ENCODE data around the gene SURF1. TPM values are rescaled to one million over a fixed set of nuclear protein-coding genes. Genes with fewer than 3 reads are reported as not detected.

The SURF1 gene
- total and polyA plus RNA-seq, 9 of the 15 experiments (the other 6 are each of a cell fraction or from before 2014, with no cell fraction given), result 16.1 to 31.3 (median 20.9) TPM

GRCh38 chr9:133386338-133386737, 30.1 kb upstream of the SURF1 start:
- Histone ChIP-seq H3K79me2 (ENCODE audit: control insufficient read depth, insufficient read depth, low read length) (no peaks in the 10 kb centered on the region), H3K36me3 (ENCODE audit: control insufficient read depth, insufficient read depth, low read length) (no peaks in the 10 kb centered on the region), H3K9me1 (ENCODE audit: control insufficient read depth, insufficient read depth, low read length) (no peaks in the 10 kb centered on the region), H4K20me1 (replicated peaks; ENCODE audit: control insufficient read depth, insufficient read depth, low read length) (no peaks in the 10 kb centered on the region; the same call in 1 of the 2 replicates), H3K27me3 (ENCODE audit: control insufficient read depth in 2 of 2, insufficient read depth in 2 of 2, low read length in 2 of 2) (peaks cover 29 to 55% of the 10 kb centered on the region in 2 experiments; a peak in 4 of 5 replicates), H3K9ac (ENCODE audit: insufficient read depth in 1 of 2, low read depth in 2 of 2, low read length in 2 of 2) (peak overlapping the region in 1 of 2 experiments; percentile 21; a peak in 1 of 4 replicates), H2AFZ (ENCODE audit: low read depth, low read length) (no peak overlapping the region), H3K4me3 (no peak overlapping the region), H3K9me3 (replicated peaks; ENCODE audit: control insufficient read depth, insufficient read depth, low read depth, low read length) (peaks cover 5% of the 10 kb centered on the region), H3K4me2 (ENCODE audit: insufficient read depth, low read length) (no peak overlapping the region), H3K27ac (ENCODE audit: extremely low read depth, low read depth, low read length) (no peak overlapping the region), H3K4me1 (replicated peaks in 1 of 2; ENCODE audit: control insufficient read depth in 2 of 2, insufficient read depth in 2 of 2, low read length in 2 of 2) (peaks cover 0 to 17% of the 10 kb centered on the region in 2 experiments; a peak in 2 of 5 replicates)
- ATAC-seq, result no peak
- in situ Hi-C loops (cut with MboI) (no loop called here), intact Hi-C loops (cut with micrococcal nuclease) (no loop called here)
- no TSS peak for BruUV-seq (replicated peaks)
- POLR2A ChIA-PET, result interaction anchor here (0.6 to 2.9 kb wide), 8 partner anchors 9 to 111 kb away, joined by 3 to 13 read pairs (median 3); partner anchors contain the start of gene STKLD1
- DNase-seq (ENCODE audit: extremely low read depth in 1 of 4, low spot score in 3 of 4), result no peak
- 34% methylated on average over 13 of the region's 13 CpGs for WGBS (ENCODE audit: insufficient coverage, low coverage, missing lambda C conversion rate)
- CTCF ChIA-PET (ENCODE audit: low intra/inter-chr PET ratio), result no interaction called here
- no peak for FAIRE-seq
- no peak for TF ChIP-seq SMARCB1 (IDR thresholded peaks at IDR 0.05; ENCODE audit: insufficient read length, low read depth)
- TF ChIP-seq ZNF318 (IDR thresholded peaks at IDR 0.05; ENCODE audit: borderline replicate concordance in 1 of 2, low read depth in 1 of 2), result no peak
- no peak for TF ChIP-seq SRSF9 (IDR thresholded peaks at IDR 0.05; ENCODE audit: borderline replicate concordance, low read depth, low read length)
- TF ChIP-seq ZBTB5 (IDR thresholded peaks at IDR 0.05), result no peak
- no peak for TF ChIP-seq ILF3 (IDR thresholded peaks at IDR 0.05; ENCODE audit: borderline replicate concordance)
- TF ChIP-seq, protein P1, sequence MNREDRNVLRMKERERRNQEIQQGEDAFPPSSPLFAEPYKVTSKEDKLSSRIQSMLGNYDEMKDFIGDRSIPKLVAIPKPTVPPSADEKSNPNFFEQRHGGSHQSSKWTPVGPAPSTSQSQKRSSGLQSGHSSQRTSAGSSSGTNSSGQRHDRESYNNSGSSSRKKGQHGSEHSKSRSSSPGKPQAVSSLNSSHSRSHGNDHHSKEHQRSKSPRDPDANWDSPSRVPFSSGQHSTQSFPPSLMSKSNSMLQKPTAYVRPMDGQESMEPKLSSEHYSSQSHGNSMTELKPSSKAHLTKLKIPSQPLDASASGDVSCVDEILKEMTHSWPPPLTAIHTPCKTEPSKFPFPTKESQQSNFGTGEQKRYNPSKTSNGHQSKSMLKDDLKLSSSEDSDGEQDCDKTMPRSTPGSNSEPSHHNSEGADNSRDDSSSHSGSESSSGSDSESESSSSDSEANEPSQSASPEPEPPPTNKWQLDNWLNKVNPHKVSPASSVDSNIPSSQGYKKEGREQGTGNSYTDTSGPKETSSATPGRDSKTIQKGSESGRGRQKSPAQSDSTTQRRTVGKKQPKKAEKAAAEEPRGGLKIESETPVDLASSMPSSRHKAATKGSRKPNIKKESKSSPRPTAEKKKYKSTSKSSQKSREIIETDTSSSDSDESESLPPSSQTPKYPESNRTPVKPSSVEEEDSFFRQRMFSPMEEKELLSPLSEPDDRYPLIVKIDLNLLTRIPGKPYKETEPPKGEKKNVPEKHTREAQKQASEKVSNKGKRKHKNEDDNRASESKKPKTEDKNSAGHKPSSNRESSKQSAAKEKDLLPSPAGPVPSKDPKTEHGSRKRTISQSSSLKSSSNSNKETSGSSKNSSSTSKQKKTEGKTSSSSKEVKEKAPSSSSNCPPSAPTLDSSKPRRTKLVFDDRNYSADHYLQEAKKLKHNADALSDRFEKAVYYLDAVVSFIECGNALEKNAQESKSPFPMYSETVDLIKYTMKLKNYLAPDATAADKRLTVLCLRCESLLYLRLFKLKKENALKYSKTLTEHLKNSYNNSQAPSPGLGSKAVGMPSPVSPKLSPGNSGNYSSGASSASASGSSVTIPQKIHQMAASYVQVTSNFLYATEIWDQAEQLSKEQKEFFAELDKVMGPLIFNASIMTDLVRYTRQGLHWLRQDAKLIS (CRISPR knock-in tag; IDR thresholded peaks at IDR 0.05), result no peak
